ENCODE data around the gene BHLHA9.

Gene BHLHA9

DNA sequence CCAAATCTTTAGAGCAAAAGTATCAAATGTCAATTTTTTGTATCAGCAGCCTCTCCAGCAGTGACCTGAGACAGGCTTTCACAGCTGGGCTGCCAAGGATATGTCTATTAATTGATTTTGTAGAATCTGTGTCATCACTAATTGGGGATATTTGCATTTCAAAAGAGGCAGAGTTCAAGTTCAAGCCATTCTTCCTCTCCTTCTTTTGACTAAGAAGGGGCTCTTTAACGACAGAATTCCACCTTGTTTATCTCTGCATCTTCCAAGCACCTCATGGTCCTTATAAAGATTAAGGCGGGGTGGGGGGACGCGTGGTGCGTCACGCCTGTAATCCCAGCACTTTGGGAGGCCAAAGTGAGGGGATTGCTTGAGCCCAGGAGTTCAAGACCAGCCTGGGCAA is 15.2 kb upstream of the BHLHA9 start:
- no peaks in the 10 kb centered on the region for H3K79me2 ChIP-seq (ENCODE audit: control insufficient read depth, insufficient read depth, low read length, unreplicated experiment)
- H3K36me3 ChIP-seq (ENCODE audit: insufficient read depth, low read length), result no peaks in the 10 kb centered on the region
- 0 out of 2 replicates have a peak, but pooled peaks cover 4% of the 10 kb centered on the region for H3K27me3 ChIP-seq (ENCODE audit: insufficient read depth, low read length)
- H2AFZ ChIP-seq (ENCODE audit: low read length, unreplicated experiment), result no peak overlapping the region
- no peak overlapping the region for H3K4me3 ChIP-seq (ENCODE audit: low read depth, low read length)
- H3K4me1 ChIP-seq (ENCODE audit: control insufficient read depth, insufficient read depth, low read length, unreplicated experiment), result no peaks in the 10 kb centered on the region
- H3K27ac ChIP-seq (ENCODE audit: low read depth, low read length), result no peak overlapping the region

DNA sequence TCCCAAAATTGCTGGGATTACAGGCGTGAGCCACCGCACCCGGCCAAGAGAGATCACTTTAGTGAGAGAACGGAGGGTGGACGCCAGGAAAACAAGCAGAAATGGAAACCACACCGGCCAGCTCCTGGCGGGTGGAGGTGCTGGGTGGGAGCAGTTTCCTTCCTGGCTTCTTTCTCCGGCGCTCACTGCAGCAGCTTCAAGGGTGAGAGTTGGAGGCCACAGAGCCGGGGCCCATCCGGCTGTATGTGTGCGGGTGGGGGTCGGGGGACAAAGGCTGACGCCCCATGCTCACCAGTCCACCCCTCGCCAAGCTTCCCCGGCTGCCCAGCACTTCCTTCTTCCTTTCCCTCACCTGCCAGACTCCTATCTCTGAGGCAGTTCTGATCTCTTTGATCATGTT is 13.5 kb upstream of the BHLHA9 start:
- Histone ChIP-seq H3K4me3 (ENCODE audit: low read depth, low read length) (no peak overlapping the region), H3K4me1 (ENCODE audit: control insufficient read depth, insufficient read depth, low read length, unreplicated experiment) (no peaks in the 10 kb centered on the region), H3K36me3 (ENCODE audit: insufficient read depth, low read length) (no peaks in the 10 kb centered on the region), H3K79me2 (ENCODE audit: control insufficient read depth, insufficient read depth, low read length, unreplicated experiment) (no peaks in the 10 kb centered on the region), H3K27ac (ENCODE audit: low read depth, low read length) (no peak overlapping the region), H2AFZ (ENCODE audit: low read length, unreplicated experiment) (no peak overlapping the region), H3K27me3 (ENCODE audit: insufficient read depth, low read length) (peaks cover 4% of the 10 kb centered on the region; the same call in 1 of the 2 replicates)

DNA sequence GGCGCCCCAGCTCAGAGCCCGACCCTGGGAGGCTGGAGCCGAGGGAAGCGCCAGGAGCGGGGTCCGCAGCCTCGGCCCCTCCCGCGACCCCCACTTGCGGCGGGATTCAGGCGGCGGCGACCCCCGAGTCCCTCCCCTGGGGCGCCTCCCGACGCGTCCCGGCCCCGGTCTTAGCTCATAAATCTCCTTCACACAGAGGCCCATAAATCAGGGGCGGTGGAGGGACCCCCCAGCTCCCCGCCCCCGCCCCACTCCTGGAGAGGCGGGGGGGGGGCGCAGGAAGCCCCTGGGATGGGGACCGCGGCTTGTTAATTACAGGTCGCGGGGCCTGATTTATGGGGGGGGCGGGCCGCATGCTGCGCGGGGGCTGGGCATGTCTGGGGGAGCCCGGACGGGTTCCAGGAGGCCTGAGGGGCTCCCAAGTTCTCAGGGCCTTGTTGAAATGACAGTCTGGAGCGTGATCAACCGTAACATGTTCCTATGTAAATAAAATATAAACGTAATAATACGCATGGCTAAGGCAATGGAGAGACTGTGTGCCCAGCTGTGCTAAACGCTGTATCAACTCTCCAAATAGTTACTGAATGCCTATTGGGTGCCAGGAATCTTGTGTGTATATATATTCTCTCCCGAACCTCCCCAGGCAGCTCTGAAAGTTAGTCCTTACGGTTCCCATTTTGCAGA is 10.0 kb upstream of the BHLHA9 start:
- Histone ChIP-seq H3K27ac (ENCODE audit: low read depth, low read length) (no peak overlapping the region), H3K4me1 (ENCODE audit: control insufficient read depth, insufficient read depth, low read length, unreplicated experiment) (no peaks in the 10 kb centered on the region)

DNA sequence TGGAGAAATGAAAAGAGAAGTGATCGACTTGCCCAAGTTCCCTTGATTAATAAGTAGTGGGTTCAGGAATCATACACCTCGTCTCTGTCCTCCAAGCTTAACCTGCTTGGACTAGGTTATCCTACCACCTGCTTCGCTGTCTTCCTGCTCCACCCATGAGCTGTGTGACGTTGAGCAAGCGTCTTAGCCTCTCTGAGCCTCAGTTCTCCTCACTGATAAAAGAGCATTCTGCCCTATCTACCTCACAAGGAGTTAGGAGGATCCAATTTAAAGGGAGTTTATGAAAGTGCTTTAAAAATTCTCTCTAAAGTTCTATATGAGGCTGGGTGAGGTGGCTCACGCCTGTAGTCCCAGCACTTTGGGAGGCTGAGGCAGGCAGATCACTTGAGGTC is 9.5 kb upstream of the BHLHA9 start:
- Histone ChIP-seq H2AFZ (ENCODE audit: low read length, unreplicated experiment) (no peak overlapping the region), H3K79me2 (ENCODE audit: control insufficient read depth, insufficient read depth, low read length, unreplicated experiment) (no peaks in the 10 kb centered on the region), H3K27me3 (ENCODE audit: insufficient read depth, low read length) (peaks cover 4% of the 10 kb centered on the region; the same call in 1 of the 2 replicates), H3K4me3 (ENCODE audit: low read depth, low read length) (no peak overlapping the region), H3K36me3 (ENCODE audit: insufficient read depth, low read length) (no peaks in the 10 kb centered on the region), H3K27ac (ENCODE audit: low read depth, low read length) (no peak overlapping the region), H3K4me1 (ENCODE audit: control insufficient read depth, insufficient read depth, low read length, unreplicated experiment) (no peaks in the 10 kb centered on the region)

More for the DNA sequence above, 10.0 kb upstream of the BHLHA9 start:
- H3K4me3 ChIP-seq (ENCODE audit: low read depth, low read length), result peak overlapping the region; percentile 74
- H2AFZ ChIP-seq (ENCODE audit: low read length, unreplicated experiment), result peak overlapping the region; percentile 26
- peaks cover 4% of the 10 kb centered on the region; the same call in 1 of the 2 replicates for H3K27me3 ChIP-seq (ENCODE audit: insufficient read depth, low read length)
- no peaks in the 10 kb centered on the region for H3K36me3 ChIP-seq (ENCODE audit: insufficient read depth, low read length)
- H3K79me2 ChIP-seq (ENCODE audit: control insufficient read depth, insufficient read depth, low read length, unreplicated experiment), result no peaks in the 10 kb centered on the region

DNA sequence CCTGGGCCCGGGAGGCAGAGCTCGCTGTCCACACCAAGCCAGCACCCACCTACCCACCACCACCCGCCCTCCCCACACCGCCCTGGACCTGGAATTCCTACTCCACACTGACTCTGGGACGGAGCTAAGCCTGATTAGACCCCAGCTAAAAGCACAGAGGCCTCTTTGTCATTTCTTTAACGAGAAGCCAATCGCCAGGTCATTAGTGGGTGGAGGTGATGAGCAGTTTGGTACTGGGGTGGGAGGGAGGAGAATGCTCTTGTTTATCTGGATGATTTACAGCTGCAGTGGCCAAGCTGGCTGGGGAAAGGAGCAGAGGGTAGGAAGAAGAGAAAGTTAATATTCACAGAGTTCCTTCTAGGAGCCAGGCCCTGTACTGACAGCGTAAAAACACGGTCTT is 6.0 kb upstream of the BHLHA9 start:
- Histone ChIP-seq H3K36me3 (ENCODE audit: insufficient read depth, low read length) (no peaks in the 10 kb centered on the region), H3K4me3 (ENCODE audit: low read depth, low read length) (no peak overlapping the region), H2AFZ (ENCODE audit: low read length, unreplicated experiment) (no peak overlapping the region), H3K27me3 (ENCODE audit: insufficient read depth, low read length) (peaks cover 4% of the 10 kb centered on the region; the same call in 1 of the 2 replicates), H3K79me2 (ENCODE audit: control insufficient read depth, insufficient read depth, low read length, unreplicated experiment) (no peaks in the 10 kb centered on the region), H3K4me1 (ENCODE audit: control insufficient read depth, insufficient read depth, low read length, unreplicated experiment) (peaks cover 5% of the 10 kb centered on the region), H3K27ac (ENCODE audit: low read depth, low read length) (no peak overlapping the region)

DNA sequence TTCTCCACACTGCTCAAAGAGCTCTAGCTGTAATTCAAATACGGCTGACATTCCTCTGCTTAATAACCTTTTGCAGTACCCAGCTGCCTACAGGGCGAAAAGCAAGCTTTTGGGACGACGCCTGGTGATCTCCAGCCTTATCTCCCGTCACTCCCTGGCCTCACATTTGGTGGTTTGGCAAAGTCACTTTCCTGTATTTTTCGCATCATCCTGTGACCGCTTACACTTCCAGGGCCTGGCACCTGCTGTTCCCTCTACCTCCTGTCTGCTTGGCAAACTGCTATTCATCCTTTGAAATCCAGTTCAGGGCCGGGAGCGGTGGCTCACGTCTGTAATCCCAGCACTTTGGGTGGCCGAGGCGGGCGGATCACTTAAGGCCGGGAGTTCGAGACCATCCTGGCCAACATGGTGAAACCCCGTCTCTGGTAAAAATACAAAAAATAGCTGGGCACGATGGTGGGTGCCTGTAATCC is 2.7 kb upstream of the BHLHA9 start:
- Histone ChIP-seq H3K79me2 (ENCODE audit: control insufficient read depth, insufficient read depth, low read length, unreplicated experiment) (no peaks in the 10 kb centered on the region), H3K4me3 (ENCODE audit: low read depth, low read length) (peak overlapping the region; percentile 76), H3K27ac (ENCODE audit: low read depth, low read length) (no peak overlapping the region), H3K4me1 (ENCODE audit: control insufficient read depth, insufficient read depth, low read length, unreplicated experiment) (peaks cover 8% of the 10 kb centered on the region), H2AFZ (ENCODE audit: low read length, unreplicated experiment) (peak overlapping the region; percentile 47), H3K27me3 (ENCODE audit: insufficient read depth, low read length) (peaks cover 24% of the 10 kb centered on the region), H3K36me3 (ENCODE audit: insufficient read depth, low read length) (no peaks in the 10 kb centered on the region)

DNA sequence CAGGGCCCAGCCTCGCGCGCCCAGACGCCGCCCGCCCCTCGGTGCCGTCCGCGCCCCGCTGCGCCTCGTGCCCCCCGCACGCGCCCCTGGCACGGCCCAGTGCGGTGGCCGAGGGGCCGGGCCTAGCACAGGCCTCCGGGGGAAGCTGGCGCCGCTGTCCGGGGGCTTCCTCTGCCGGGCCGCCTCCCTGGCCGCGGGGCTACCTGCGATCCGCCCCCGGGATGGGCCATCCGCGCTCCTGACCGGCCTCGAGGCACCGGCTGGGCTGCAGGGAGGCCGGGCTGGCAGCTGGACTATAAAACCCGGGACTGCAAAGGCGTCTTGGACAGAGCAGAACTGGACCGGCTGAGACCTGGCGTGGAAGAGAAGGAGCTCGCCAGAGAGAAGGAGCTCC is 783 bp downstream of the BHLHA9 start:
- H2AFZ ChIP-seq (ENCODE audit: low read length, unreplicated experiment), result no peak overlapping the region
- no peak overlapping the region for H3K4me3 ChIP-seq (ENCODE audit: low read depth, low read length)
- H3K79me2 ChIP-seq (ENCODE audit: control insufficient read depth, insufficient read depth, low read length, unreplicated experiment), result no peaks in the 10 kb centered on the region
- H3K36me3 ChIP-seq (ENCODE audit: insufficient read depth, low read length), result no peaks in the 10 kb centered on the region
- no peak overlapping the region for H3K27ac ChIP-seq (ENCODE audit: low read depth, low read length)
- H3K27me3 ChIP-seq (ENCODE audit: insufficient read depth, low read length), result peaks cover 41% of the 10 kb centered on the region
- H3K4me1 ChIP-seq (ENCODE audit: control insufficient read depth, insufficient read depth, low read length, unreplicated experiment), result peaks cover 8% of the 10 kb centered on the region

DNA sequence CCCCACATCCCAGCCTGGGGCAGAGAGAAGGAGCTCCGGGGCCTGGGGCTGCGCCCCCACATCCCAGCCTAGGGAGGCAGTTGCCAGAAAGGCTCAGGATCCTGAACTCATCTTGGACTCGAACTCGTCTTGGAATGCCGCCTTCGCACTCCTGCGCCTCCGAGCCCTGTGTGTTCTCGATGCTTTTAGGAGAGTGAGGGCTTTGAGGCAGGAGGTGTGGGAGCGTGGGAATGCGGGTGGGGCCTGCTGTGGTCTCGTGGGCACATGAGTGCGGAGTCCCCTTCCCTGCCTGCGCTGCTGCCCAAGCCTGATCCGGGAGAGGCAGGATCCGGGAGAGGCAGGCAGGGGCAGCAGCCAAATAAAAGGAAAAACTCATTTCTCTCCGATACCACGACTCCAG is 1.2 kb downstream of the BHLHA9 start:
- Histone ChIP-seq H3K4me1 (ENCODE audit: control insufficient read depth, insufficient read depth, low read length, unreplicated experiment) (peaks cover 8% of the 10 kb centered on the region), H3K27ac (ENCODE audit: low read depth, low read length) (no peak overlapping the region), H3K4me3 (ENCODE audit: low read depth, low read length) (no peak overlapping the region), H3K79me2 (ENCODE audit: control insufficient read depth, insufficient read depth, low read length, unreplicated experiment) (no peaks in the 10 kb centered on the region), H3K27me3 (ENCODE audit: insufficient read depth, low read length) (peaks cover 41% of the 10 kb centered on the region), H3K36me3 (ENCODE audit: insufficient read depth, low read length) (no peaks in the 10 kb centered on the region), H2AFZ (ENCODE audit: low read length, unreplicated experiment) (no peak overlapping the region)

DNA sequence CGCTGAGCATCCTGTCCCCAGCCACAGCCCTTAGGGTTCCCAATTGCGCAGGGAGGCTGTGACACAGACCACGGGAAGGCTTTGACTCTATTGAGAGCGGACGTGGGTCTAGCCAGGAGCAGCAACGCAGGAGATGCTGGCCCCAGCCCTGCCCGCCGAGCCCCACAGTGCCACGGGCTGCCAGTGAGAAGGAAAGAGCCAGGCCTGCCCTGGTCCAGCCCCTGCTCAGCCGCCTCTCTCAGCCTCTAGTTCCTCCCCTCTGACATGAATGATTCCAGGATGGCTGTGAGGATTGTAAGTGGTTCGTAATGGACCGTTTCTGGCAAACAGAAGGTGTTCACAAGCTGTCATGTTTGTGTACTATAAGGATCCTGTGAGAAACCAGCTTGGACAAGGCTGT is 2.5 kb downstream of the BHLHA9 start:
- Histone ChIP-seq H2AFZ (ENCODE audit: low read length, unreplicated experiment) (no peak overlapping the region), H3K4me1 (ENCODE audit: control insufficient read depth, insufficient read depth, low read length, unreplicated experiment) (peaks cover 8% of the 10 kb centered on the region), H3K36me3 (ENCODE audit: insufficient read depth, low read length) (no peaks in the 10 kb centered on the region), H3K4me3 (ENCODE audit: low read depth, low read length) (no peak overlapping the region), H3K79me2 (ENCODE audit: control insufficient read depth, insufficient read depth, low read length, unreplicated experiment) (no peaks in the 10 kb centered on the region), H3K27ac (ENCODE audit: low read depth, low read length) (no peak overlapping the region), H3K27me3 (ENCODE audit: insufficient read depth, low read length) (peaks cover 44% of the 10 kb centered on the region)

DNA sequence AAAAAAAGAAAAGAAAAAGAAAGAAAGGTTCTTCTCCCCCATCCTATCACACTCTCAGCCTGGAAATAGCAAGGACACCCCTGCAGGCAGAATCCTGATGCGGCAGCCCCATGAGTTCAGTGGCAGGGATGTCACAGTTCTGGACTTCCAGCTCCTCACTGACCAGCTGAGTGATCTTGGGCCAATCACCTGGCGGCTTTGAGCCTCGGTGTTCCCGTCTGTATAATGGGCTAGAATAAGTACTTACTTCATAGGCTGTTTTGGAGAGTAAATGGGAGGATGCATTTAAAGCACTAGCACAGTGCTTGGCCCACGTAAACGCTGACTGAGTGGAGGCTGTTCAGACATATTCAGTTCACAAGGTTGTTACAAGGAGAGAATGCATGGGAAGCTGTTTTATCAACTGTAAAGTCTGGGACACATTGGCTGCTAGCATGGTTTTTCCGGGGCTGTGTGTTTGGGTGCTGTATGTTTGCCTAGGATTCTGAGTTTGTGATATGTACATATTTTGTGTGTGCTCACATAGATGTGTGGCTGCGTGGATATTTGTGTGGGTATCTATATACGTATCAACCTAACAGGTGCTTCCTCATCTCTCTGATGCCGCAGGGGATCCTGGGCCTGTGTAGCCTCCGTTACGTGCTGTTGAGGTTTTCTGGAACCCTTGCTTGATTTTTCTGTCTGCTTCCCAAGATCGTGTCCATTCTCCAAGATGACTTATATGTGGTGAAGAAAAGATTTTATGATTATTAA is 3.4 kb downstream of the BHLHA9 start:
- Histone ChIP-seq H3K36me3 (ENCODE audit: insufficient read depth, low read length) (no peaks in the 10 kb centered on the region), H3K27me3 (ENCODE audit: insufficient read depth, low read length) (peaks cover 50% of the 10 kb centered on the region), H3K27ac (ENCODE audit: low read depth, low read length) (no peak overlapping the region), H3K79me2 (ENCODE audit: control insufficient read depth, insufficient read depth, low read length, unreplicated experiment) (no peaks in the 10 kb centered on the region), H2AFZ (ENCODE audit: low read length, unreplicated experiment) (no peak overlapping the region), H3K4me1 (ENCODE audit: control insufficient read depth, insufficient read depth, low read length, unreplicated experiment) (peaks cover 8% of the 10 kb centered on the region), H3K4me3 (ENCODE audit: low read depth, low read length) (no peak overlapping the region)

DNA sequence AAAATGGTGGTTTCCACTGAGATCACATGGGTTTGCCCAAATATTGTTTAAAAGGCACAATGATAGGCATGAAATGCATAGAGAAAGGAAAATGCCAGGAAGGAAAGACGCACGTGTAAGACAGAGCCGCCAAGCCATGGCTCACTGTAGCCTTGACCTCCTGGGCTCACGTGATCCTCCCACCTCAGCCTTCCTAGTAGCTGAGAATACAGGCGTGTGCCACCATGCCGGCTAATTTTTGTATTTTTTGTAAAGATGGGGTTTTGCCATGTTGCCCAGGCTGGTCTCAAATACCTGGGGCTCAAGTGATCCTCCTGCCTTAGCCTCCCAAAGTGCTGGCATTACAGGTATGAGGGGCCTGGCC is 4.0 kb downstream of the BHLHA9 start:
- Histone ChIP-seq H3K79me2 (ENCODE audit: control insufficient read depth, insufficient read depth, low read length, unreplicated experiment) (no peaks in the 10 kb centered on the region), H3K4me3 (ENCODE audit: low read depth, low read length) (no peak overlapping the region), H3K27me3 (ENCODE audit: insufficient read depth, low read length) (peaks cover 55% of the 10 kb centered on the region), H3K27ac (ENCODE audit: low read depth, low read length) (no peak overlapping the region), H3K4me1 (ENCODE audit: control insufficient read depth, insufficient read depth, low read length, unreplicated experiment) (peaks cover 3% of the 10 kb centered on the region), H3K36me3 (ENCODE audit: insufficient read depth, low read length) (no peaks in the 10 kb centered on the region), H2AFZ (ENCODE audit: low read length, unreplicated experiment) (no peak overlapping the region)

All from ACC112 (cell line).